PC-3 (cell line): Measurements from ENCODE around the gene NCMAP. TPM values are rescaled to one million over a fixed set of nuclear protein-coding genes. Genes with fewer than 3 reads are reported as not detected.
A peak's percentile ranks its signal among the peaks of the same experiment; 100 is the strongest.

Source experiments
- ATAC-seq: fragments of 200-7000 bp; cut with Tn5 transposase; 2 replicates; pipeline ENCODE4 v1.9.1; 2020; ENCODE audit warnings: mild to moderate bottlenecking, moderate library complexity
- BruUV-seq: library from RNA; stranded (reverse); fragments of 400-500 nt; replicated peaks from 2 replicates; lab custom pipeline; 2021; lab: Mats Ljungman, UMichigan
- CTCF ChIA-PET: fragments of 300-600 bp; sonication (Branson Sonifier 250); formaldehyde crosslinking; loops from one replicate; lab custom pipeline; 2022; ENCODE audit warnings: antibody characterized with exemption; lab: Charles Lee
- POLR2A ChIA-PET: fragments of 300-600 bp; sonication (Branson Sonifier 250); formaldehyde crosslinking; loops from one replicate; lab custom pipeline; 2022; ENCODE audit warnings: antibody characterized with exemption; ENCODE audit not compliant: unreplicated experiment; lab: Charles Lee
- DNase-seq: peaks from one replicate; pipeline ENCODE4 v3.0.0-alpha.2; 2015
- H2AFZ ChIP-seq: fragments of 300-600 bp; sonication (generic); 2 replicates; pipeline ENCODE4 v1.6.0; 2016; ENCODE audit warnings: antibody characterized with exemption, low read length
- H3F3A ChIP-seq: fragments of 300-600 bp; sonication (generic); one replicate; pipeline ENCODE4 v1.6.0; 2017; ENCODE audit warnings: antibody characterized with exemption, low read length, control low read depth, mild to moderate bottlenecking; ENCODE audit not compliant: unreplicated experiment
- H3K27ac ChIP-seq: fragments of 300-600 bp; sonication (generic); 2 replicates; pipeline ENCODE4 v1.5.1; 2016; ENCODE audit warnings: mild to moderate bottlenecking, low read length
- H3K27me3 ChIP-seq: fragments of 300-600 bp; sonication (generic); 2 replicates; pipeline ENCODE4 v1.6.1; 2016; ENCODE audit warnings: low read length, mixed read lengths
- H3K36me3 ChIP-seq: fragments of 300-600 bp; sonication (generic); 2 replicates; pipeline ENCODE4 v1.6.1; 2016; ENCODE audit warnings: low read depth, mixed run types, low read length, mixed read lengths
- H3K4me1 ChIP-seq: fragments of 300-600 bp; sonication (generic); 2 replicates; pipeline ENCODE4 v1.5.1; 2016; ENCODE audit warnings: low read length; ENCODE audit not compliant: insufficient read depth
- H3K4me2 ChIP-seq: fragments of 300-600 bp; sonication (generic); 2 replicates; pipeline ENCODE4 v1.6.0; 2016; ENCODE audit warnings: low read length
- H3K4me3 ChIP-seq: fragments of 300-600 bp; sonication (generic); 2 replicates; pipeline ENCODE4 v1.5.1; 2016; ENCODE audit warnings: mild to moderate bottlenecking, low read length, mixed read lengths
- H3K79me2 ChIP-seq: fragments of 300-600 bp; sonication (generic); 2 replicates; pipeline ENCODE4 v1.6.1; 2017; ENCODE audit warnings: low read length, mixed read lengths
- H3K9ac ChIP-seq: fragments of 300-600 bp; sonication (generic); 2 replicates; pipeline ENCODE4 v1.6.0; 2016; ENCODE audit warnings: mild to moderate bottlenecking, low read length
- H3K9me2 ChIP-seq: fragments of 300-600 bp; sonication (generic); replicated peaks from 2 replicates; pipeline ENCODE4 v1.6.1; 2016; ENCODE audit warnings: mixed run types, low read length, mixed read lengths
- H3K9me3 ChIP-seq: fragments of 300-600 bp; sonication (generic); 2 replicates; pipeline ENCODE4 v1.6.1; 2016; ENCODE audit warnings: low read length, mixed read lengths
- H4K20me1 ChIP-seq: fragments of 300-600 bp; sonication (generic); 2 replicates; pipeline ENCODE4 v1.6.1; 2016; ENCODE audit warnings: low read length, mixed read lengths
- EZH2 ChIP-seq: fragments of 300-600 bp; sonication (generic); IDR thresholded peaks from one replicate; pipeline ENCODE4 v1.6.1; 2017; ENCODE audit warnings: antibody characterized with exemption, mild to moderate bottlenecking, low read length; ENCODE audit not compliant: unreplicated experiment
- EZH2phosphoT487 ChIP-seq: fragments of 300-600 bp; sonication (generic); IDR thresholded peaks from 2 replicates; pipeline ENCODE4 v1.6.1; 2018; ENCODE audit warnings: mild to moderate bottlenecking, antibody characterized with exemption, low read length, borderline replicate concordance
- intact Hi-C: fragments of 100-400 bp; cut with micrococcal nuclease; formaldehyde crosslinking; loops from 2 replicates; pipeline ENCODE4 v1.9.0; 2023
- total RNA-seq: library from RNA; depleted of rRNA; stranded (reverse); fragments of >200 nt; gene quantifications from 2 replicates; pipeline ENCODE4 v1.2.3, GENCODE V29; 2014
- TF ChIP-seq, protein P1 (sequence below): fragments of 300-600 bp; sonication (generic); conservative IDR thresholded peaks from 2 replicates; pipeline ENCODE4 v1.5.1; 2017; ENCODE audit warnings: antibody characterized with exemption, low read depth, mild to moderate bottlenecking, low read length

Gene NCMAP
- total RNA-seq, 1 experiment from 2014 or later = 1.8 TPM

DNA sequence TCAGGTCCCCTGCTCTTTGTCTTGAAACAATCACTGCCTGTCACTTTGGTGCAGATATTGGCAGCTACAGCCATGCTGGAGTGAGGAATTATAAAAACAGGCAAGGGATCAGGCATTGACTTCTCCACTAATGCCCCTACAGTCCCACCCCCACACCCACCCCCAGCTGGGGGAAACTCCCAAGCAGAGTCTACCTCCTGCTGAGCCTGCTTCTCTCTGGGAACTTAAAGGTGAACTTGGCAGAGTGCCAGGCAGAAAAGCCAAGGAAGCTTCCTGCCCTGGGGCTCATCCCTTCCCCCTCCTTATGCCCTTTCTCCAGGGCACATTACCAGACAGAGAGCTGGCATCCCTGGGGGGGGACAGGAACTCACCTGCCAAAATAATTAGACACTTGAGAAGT is 6.7 kb downstream of the NCMAP start:
- H3K9me3 ChIP-seq = no peaks in the 10 kb centered on the region
- no peaks in the 10 kb centered on the region for H3K9me2 ChIP-seq
- H2AFZ ChIP-seq = no peak overlapping the region
- H3K9ac ChIP-seq = no peak overlapping the region
- no TSS peak for BruUV-seq
- no peaks in the 10 kb centered on the region for H3K27me3 ChIP-seq
- no peaks in the 10 kb centered on the region for H3F3A ChIP-seq
- ATAC-seq (no peak), DNase-seq (peak; percentile 62)
- H4K20me1 ChIP-seq = no peaks in the 10 kb centered on the region
- peaks cover 53% of the 10 kb centered on the region for H3K4me1 ChIP-seq
- no peaks in the 10 kb centered on the region for H3K36me3 ChIP-seq
- H3K4me2 ChIP-seq = peak overlapping the region; percentile 42; the same call in 1 of the 2 replicates
- POLR2A ChIA-PET = no interaction called here
- CTCF ChIA-PET = no interaction called here
- no peak overlapping the region for H3K27ac ChIP-seq
- intact Hi-C loops = no loop called here
- no peak overlapping the region for H3K4me3 ChIP-seq
- no peaks in the 10 kb centered on the region for H3K79me2 ChIP-seq
- TF ChIP-seq, protein P1, sequence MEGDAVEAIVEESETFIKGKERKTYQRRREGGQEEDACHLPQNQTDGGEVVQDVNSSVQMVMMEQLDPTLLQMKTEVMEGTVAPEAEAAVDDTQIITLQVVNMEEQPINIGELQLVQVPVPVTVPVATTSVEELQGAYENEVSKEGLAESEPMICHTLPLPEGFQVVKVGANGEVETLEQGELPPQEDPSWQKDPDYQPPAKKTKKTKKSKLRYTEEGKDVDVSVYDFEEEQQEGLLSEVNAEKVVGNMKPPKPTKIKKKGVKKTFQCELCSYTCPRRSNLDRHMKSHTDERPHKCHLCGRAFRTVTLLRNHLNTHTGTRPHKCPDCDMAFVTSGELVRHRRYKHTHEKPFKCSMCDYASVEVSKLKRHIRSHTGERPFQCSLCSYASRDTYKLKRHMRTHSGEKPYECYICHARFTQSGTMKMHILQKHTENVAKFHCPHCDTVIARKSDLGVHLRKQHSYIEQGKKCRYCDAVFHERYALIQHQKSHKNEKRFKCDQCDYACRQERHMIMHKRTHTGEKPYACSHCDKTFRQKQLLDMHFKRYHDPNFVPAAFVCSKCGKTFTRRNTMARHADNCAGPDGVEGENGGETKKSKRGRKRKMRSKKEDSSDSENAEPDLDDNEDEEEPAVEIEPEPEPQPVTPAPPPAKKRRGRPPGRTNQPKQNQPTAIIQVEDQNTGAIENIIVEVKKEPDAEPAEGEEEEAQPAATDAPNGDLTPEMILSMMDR = no peak
- TF ChIP-seq EZH2 (no peak), EZH2phosphoT487 (no peak)

DNA sequence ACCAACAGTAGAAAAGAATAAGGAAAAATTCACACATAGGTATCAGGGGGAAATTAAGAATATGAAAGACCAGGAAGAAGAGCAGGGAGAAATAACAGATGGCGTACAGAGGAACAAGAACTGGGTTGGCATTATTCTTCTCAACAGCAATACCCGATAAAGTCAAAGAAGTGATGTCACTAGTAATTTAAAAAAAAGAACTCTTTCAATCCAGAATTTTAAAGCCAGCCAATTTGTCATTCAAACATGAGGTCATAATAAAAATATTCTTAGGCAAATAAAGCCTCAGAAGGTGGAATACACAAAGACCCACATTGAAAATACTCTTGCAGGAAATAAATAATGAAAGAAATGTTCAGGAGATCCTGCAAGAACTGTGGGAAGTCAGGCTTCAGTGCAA is 8.8 kb downstream of the NCMAP start:
- Histone ChIP-seq H3K4me3 (no peak overlapping the region), H2AFZ (no peak overlapping the region), H3F3A (no peaks in the 10 kb centered on the region), H3K36me3 (no peaks in the 10 kb centered on the region), H3K79me2 (no peaks in the 10 kb centered on the region), H3K4me2 (no peak overlapping the region), H3K4me1 (peaks cover 49% of the 10 kb centered on the region), H3K9me2 (no peaks in the 10 kb centered on the region), H4K20me1 (no peaks in the 10 kb centered on the region), H3K9ac (no peak overlapping the region), H3K27ac (no peak overlapping the region), H3K27me3 (no peaks in the 10 kb centered on the region), H3K9me3 (no peaks in the 10 kb centered on the region)
- no TSS peak for BruUV-seq
- POLR2A ChIA-PET = no interaction called here
- CTCF ChIA-PET = interaction anchor here (0.7 kb wide), 1 partner anchor 1250 kb away, joined by 6 read pairs; no protein-coding TSS in a partner anchor
- ATAC-seq = no peak
- DNase-seq = peak; percentile 48
- TF ChIP-seq EZH2phosphoT487 = no peak
- TF ChIP-seq, protein P1 = no peak
- TF ChIP-seq EZH2 = no peak
- intact Hi-C loops = loop anchor here (5.0 kb wide), 1 partner anchor 47 kb away; no protein-coding TSS in a partner anchor

DNA sequence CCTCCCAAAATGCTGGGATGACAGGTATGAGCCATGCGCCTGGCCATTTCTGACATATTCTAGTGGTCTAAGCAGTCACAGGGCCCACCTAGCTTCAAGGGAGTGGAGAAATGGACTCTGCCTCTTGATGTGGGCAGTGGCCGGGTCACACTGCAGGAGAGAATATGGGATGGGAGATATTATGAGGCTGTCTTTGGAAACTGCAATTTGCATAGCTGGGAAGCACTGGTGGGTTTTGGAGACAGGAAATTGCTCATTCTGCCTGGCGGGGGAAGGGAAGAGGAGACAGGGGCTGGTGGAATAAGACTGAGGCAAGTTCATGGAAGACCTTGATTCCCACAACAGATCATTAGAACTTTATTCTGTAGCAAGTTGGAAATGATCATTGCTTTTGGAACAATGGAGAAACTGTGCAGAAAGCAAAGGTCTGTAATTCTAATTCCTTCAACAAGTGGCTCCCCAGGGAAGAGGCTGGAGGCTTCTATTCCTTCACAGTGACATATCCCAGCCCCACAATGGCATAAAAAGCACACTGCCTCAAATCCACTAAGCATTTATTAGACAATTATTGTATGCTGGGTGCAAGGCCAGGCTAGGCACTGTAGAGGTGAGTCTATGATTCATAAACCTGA is 10.5 kb downstream of the NCMAP start:
- intact Hi-C loops = loop anchor here (5.0 kb wide), 1 partner anchor 49 kb away; no protein-coding TSS in a partner anchor
- no peaks in the 10 kb centered on the region for H3K9me3 ChIP-seq
- no peak for ATAC-seq
- no peaks in the 10 kb centered on the region for H3K79me2 ChIP-seq
- no peak for TF ChIP-seq EZH2
- TF ChIP-seq EZH2phosphoT487 = no peak
- TF ChIP-seq, protein P1 = no peak
- H3K27ac ChIP-seq = no peak overlapping the region
- no peaks in the 10 kb centered on the region for H4K20me1 ChIP-seq
- no peak overlapping the region for H3K4me3 ChIP-seq
- H3K4me2 ChIP-seq = peak overlapping the region; percentile 20; the same call in 1 of the 2 replicates
- peak; percentile 26 for DNase-seq
- peaks cover 49% of the 10 kb centered on the region for H3K4me1 ChIP-seq
- no peaks in the 10 kb centered on the region for H3K9me2 ChIP-seq
- no peak overlapping the region for H3K9ac ChIP-seq
- H3F3A ChIP-seq = no peaks in the 10 kb centered on the region
- H2AFZ ChIP-seq = no peak overlapping the region
- ChIA-PET POLR2A (no interaction called here), CTCF (no interaction called here)
- BruUV-seq = no TSS peak
- no peaks in the 10 kb centered on the region for H3K36me3 ChIP-seq
- no peaks in the 10 kb centered on the region for H3K27me3 ChIP-seq
